SK-N-SH (cell line): ENCODE results near the gene TMEM267.

Experiments
- ELF1 ChIP-seq: IDR thresholded peaks from 2 replicates; pipeline ENCODE4 v1.4.0; 2012
- FOXM1 ChIP-seq: IDR thresholded peaks from 2 replicates; pipeline ENCODE4 v1.4.0; 2012; ENCODE audit warnings: low read depth, mild to moderate bottlenecking
- MEF2A ChIP-seq: IDR thresholded peaks from 2 replicates; pipeline ENCODE4 v1.4.0; 2012; ENCODE audit warnings: low read depth, borderline replicate concordance
- NFIC ChIP-seq: IDR thresholded peaks from 2 replicates; pipeline ENCODE4 v1.4.0; 2012; ENCODE audit warnings: borderline replicate concordance
- POLR2AphosphoS5 ChIP-seq: IDR thresholded peaks from 2 replicates; pipeline ENCODE4 v1.6.1; 2012; ENCODE audit warnings: low read depth, low read length
- TEAD4 ChIP-seq: IDR thresholded peaks from 2 replicates; pipeline ENCODE4 v1.4.0; 2012; ENCODE audit warnings: mild to moderate bottlenecking, borderline replicate concordance; ENCODE audit not compliant: insufficient read depth
- TF ChIP-seq, protein P1 (sequence below): fragments of 200-600 bp; sonication (generic); IDR thresholded peaks from 2 replicates; pipeline ENCODE4 v1.6.1; 2017; ENCODE audit warnings: antibody characterized with exemption, mild to moderate bottlenecking, moderate library complexity
- TF ChIP-seq, protein P2 (sequence below): IDR thresholded peaks from 2 replicates; pipeline ENCODE4 v1.4.0; 2012; ENCODE audit warnings: low read depth

GRCh38 chr5:43422143-43422542 is 61.5 kb downstream of the TMEM267 start:
- TF ChIP-seq, protein P1, sequence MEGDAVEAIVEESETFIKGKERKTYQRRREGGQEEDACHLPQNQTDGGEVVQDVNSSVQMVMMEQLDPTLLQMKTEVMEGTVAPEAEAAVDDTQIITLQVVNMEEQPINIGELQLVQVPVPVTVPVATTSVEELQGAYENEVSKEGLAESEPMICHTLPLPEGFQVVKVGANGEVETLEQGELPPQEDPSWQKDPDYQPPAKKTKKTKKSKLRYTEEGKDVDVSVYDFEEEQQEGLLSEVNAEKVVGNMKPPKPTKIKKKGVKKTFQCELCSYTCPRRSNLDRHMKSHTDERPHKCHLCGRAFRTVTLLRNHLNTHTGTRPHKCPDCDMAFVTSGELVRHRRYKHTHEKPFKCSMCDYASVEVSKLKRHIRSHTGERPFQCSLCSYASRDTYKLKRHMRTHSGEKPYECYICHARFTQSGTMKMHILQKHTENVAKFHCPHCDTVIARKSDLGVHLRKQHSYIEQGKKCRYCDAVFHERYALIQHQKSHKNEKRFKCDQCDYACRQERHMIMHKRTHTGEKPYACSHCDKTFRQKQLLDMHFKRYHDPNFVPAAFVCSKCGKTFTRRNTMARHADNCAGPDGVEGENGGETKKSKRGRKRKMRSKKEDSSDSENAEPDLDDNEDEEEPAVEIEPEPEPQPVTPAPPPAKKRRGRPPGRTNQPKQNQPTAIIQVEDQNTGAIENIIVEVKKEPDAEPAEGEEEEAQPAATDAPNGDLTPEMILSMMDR: no peak
- TF ChIP-seq FOXM1: no peak
- TF ChIP-seq MEF2A: no peak
- TF ChIP-seq POLR2AphosphoS5: no peak
- no peak for TF ChIP-seq TEAD4
- TF ChIP-seq, protein P2, sequence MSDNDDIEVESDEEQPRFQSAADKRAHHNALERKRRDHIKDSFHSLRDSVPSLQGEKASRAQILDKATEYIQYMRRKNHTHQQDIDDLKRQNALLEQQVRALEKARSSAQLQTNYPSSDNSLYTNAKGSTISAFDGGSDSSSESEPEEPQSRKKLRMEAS: no peak
- TF ChIP-seq ELF1: no peak
- no peak for TF ChIP-seq NFIC
